22Rv1 (cell line): ENCODE data around the gene LHX3.

Experiments used
- CTCF ChIP-seq: fragments of 450-650 bp; IDR thresholded peaks from 2 replicates; pipeline ENCODE4 v1.5.1; 2017; ENCODE audit warnings: mild to moderate bottlenecking
- ZFX ChIP-seq: fragments of 450-650 bp; IDR thresholded peaks from 2 replicates; pipeline ENCODE4 v1.6.1; 2017; ENCODE audit warnings: antibody characterized with exemption, borderline replicate concordance

DNA sequence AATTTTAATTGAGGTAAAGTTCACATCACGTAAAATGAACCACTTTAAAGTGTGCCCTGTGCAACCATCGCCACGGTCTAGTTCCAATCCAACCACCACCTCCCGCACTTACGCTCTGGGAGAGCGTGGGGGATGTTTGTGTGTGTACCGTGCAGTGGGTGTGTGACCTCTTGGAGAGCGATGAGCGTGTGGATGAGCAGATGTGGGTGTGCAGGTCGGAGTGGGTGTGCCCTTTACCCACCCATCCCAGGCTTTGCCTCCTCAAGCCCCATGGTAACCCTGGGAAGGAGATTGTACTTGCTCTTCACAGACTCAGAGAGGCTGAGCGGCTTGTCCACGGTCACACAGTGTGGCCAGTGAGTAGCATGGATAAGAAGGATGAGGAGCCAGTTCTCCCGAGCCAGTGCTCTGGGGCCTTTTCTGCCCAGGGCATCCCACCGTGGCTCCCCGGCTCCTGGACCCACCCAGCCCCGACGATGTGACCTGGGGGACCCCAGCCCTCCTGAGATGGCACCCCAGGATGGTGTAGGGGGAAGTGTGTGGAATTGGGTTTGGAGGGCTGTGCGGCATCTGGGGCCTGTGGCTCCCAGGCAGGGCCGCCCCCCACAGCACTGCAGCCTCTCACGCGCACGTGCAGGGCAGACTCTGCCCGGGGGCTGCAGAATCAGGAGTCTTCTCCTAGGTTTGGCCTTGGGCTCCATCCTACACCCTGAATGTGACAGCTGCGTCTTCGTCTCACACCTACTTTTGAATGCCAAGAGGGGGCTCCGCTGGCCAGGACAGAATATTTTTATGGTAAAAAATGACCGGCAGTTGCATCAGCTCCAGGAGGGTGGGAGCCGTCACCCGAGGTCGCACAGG, 13.6 kb downstream of the LHX3 start:
- TF ChIP-seq CTCF (no peak), ZFX (no peak)
